NCI-H2171 (cell line): ENCODE data around the gene ADAMTSL1.

ENCODE experiments used
- DNase-seq: peaks from one replicate; lab custom pipeline; 2025; lab: John Stamatoyannopoulos, UW

Gene ADAMTSL1

GRCh38 chr9:18660001-18660400, 186.0 kb downstream of the ADAMTSL1 start:
- DNase-seq, result no peak

- DNase-seq, result no peak
Measured at GRCh38 chr9:18662320-18662719, 188.4 kb downstream of the ADAMTSL1 start.

GRCh38 chr9:18665947-18666346, 192.0 kb downstream of the ADAMTSL1 start:
- DNase-seq, result no peak

GRCh38 chr9:18666348-18666747, 192.4 kb downstream of the ADAMTSL1 start:
- DNase-seq, result no peak

GRCh38 chr9:18666986-18667772, 193.2 kb downstream of the ADAMTSL1 start:
- DNase-seq, result no peak

GRCh38 chr9:18668944-18669343, 195.0 kb downstream of the ADAMTSL1 start:
- DNase-seq, result no peak

GRCh38 chr9:18672706-18673105, 198.8 kb downstream of the ADAMTSL1 start:
- DNase-seq, result no peak

GRCh38 chr9:18673179-18673578, 199.2 kb downstream of the ADAMTSL1 start:
- no peak for DNase-seq

GRCh38 chr9:18675332-18675731, 201.4 kb downstream of the ADAMTSL1 start:
- no peak for DNase-seq

- no peak for DNase-seq
Measured at GRCh38 chr9:18675973-18676372, 202.0 kb downstream of the ADAMTSL1 start.

GRCh38 chr9:18676525-18676924, 202.6 kb downstream of the ADAMTSL1 start:
- DNase-seq, result no peak

- no peak for DNase-seq
Measured at GRCh38 chr9:18678821-18679590, 205.1 kb downstream of the ADAMTSL1 start.

GRCh38 chr9:18682907-18683306, 209.0 kb downstream of the ADAMTSL1 start:
- no peak for DNase-seq

GRCh38 chr9:18683312-18683711, 209.4 kb downstream of the ADAMTSL1 start:
- DNase-seq, result no peak

- no peak for DNase-seq
Measured at GRCh38 chr9:18683851-18684250, 209.9 kb downstream of the ADAMTSL1 start.

- no peak for DNase-seq
Measured at GRCh38 chr9:18684593-18685317, 210.8 kb downstream of the ADAMTSL1 start.

GRCh38 chr9:18688581-18689565, 214.9 kb downstream of the ADAMTSL1 start:
- DNase-seq, result no peak

GRCh38 chr9:18689921-18690320, 216.0 kb downstream of the ADAMTSL1 start:
- peak; percentile 19 for DNase-seq

- no peak for DNase-seq
Measured at GRCh38 chr9:18692268-18692667, 218.3 kb downstream of the ADAMTSL1 start.

- no peak for DNase-seq
Measured at GRCh38 chr9:18692962-18693361, 219.0 kb downstream of the ADAMTSL1 start.

- no peak for DNase-seq
Measured at GRCh38 chr9:18694959-18695668, 221.2 kb downstream of the ADAMTSL1 start.
